Activated naive CD4-positive, alpha-beta T cell treated with anti-CD3 and anti-CD28 coated beads, Interleukin-2, amount 10 ng/mL, durations not matched to agents 7 days and 5 days (primary cell): ENCODE measurements around the gene TAMALIN.
A peak's percentile ranks its signal among the peaks of the same experiment; 100 is the strongest.
"Not testable (repeated sequence)": the region's sequence is repeated elsewhere in the genome, so short reads cannot be mapped to it uniquely, and the experiment has no call there.

Experiments
- CTCF ChIA-PET: fragments of 350-600 bp; sonication (Branson Sonifier 250); formaldehyde crosslinking; loops from one replicate; lab custom pipeline; 2021; ENCODE audit warnings: antibody characterized with exemption; lab: Charles Lee
- DNase-seq: peaks from one replicate; pipeline ENCODE4 v3.0.0-alpha.2; 2020
- H3K27ac Mint-ChIP-seq: one replicate; pipeline ENCODE4 v1.8.0; 2021; ENCODE audit warnings: mild to moderate bottlenecking, moderate library complexity, mixed read lengths
- H3K27me3 Mint-ChIP-seq: one replicate; pipeline ENCODE4 v1.8.0; 2021; ENCODE audit warnings: mild to moderate bottlenecking, mixed read lengths
- H3K36me3 Mint-ChIP-seq: one replicate; pipeline ENCODE4 v1.8.0; 2021; ENCODE audit warnings: mixed read lengths
- H3K4me1 Mint-ChIP-seq: one replicate; pipeline ENCODE4 v1.8.0; 2021; ENCODE audit warnings: mixed read lengths
- H3K4me3 Mint-ChIP-seq: one replicate; pipeline ENCODE4 v1.8.0; 2021; ENCODE audit warnings: mild to moderate bottlenecking, moderate library complexity, mixed read lengths
- H3K9me3 Mint-ChIP-seq: one replicate; pipeline ENCODE4 v1.8.0; 2021; ENCODE audit warnings: mixed read lengths

Gene TAMALIN

DNA sequence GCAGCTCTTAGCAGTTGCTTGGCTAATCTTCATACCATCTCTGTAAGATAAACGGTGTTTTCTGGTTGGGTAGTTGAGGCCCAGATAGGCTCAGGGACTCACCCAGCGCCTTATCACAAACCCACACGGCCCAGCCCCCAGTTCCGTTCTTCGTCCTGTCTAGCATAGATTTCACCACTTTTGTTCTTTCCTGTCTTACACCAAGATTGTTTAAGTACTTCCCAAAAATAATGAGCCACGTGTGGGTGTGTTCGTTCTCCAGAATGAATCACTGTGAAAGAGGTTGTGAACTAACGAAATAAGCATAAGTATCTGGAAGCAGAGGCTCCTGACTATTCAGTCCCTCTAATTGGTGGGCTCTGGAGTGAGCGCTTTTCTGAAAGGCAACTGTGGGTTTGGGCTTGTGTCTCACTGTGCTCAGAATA, 33.9 kb upstream of the TAMALIN start:
- H3K27ac Mint-ChIP-seq: peak overlapping the region; percentile 78
- peak; percentile 46 for DNase-seq
- CTCF ChIA-PET: interaction anchor here (0.5 to 3.2 kb wide), 4 partner anchors 10 to 49 kb away, joined by 3 to 12 read pairs (median 4); no protein-coding TSS in a partner anchor
- H3K36me3 Mint-ChIP-seq: peaks cover 17% of the 10 kb centered on the region
- H3K27me3 Mint-ChIP-seq: peaks cover 3% of the 10 kb centered on the region
- peaks cover 66% of the 10 kb centered on the region for H3K4me1 Mint-ChIP-seq
- H3K4me3 Mint-ChIP-seq: no peak overlapping the region
- H3K9me3 Mint-ChIP-seq: no peaks in the 10 kb centered on the region

DNA sequence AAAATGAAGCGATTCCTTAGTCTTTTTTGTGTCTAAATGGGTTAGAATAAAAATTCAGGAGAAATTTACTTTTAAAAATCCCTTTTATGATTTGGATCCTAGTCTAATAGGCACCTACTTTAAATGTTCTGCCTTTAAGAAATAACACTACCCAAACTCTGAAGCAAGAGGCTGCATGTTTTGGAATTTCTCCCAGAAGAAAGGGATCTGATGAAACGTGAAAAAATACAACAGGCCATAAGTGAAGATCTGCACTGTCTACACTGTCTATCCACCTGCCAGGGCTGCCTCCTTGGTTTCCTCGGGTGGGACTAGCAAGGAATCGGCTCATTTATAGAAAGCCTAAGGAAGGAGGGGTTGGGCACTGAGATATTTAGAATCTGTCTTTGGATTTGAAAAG, 33.2 kb upstream of the TAMALIN start:
- Mint-ChIP-seq H3K4me3 (no peak overlapping the region), H3K27me3 (peaks cover 3% of the 10 kb centered on the region), H3K9me3 (no peaks in the 10 kb centered on the region), H3K36me3 (peaks cover 17% of the 10 kb centered on the region), H3K4me1 (peaks cover 66% of the 10 kb centered on the region), H3K27ac (no peak overlapping the region)
- no peak for DNase-seq
- CTCF ChIA-PET: no interaction called here

- no peak overlapping the region for H3K27ac Mint-ChIP-seq
- H3K36me3 Mint-ChIP-seq: peaks cover 17% of the 10 kb centered on the region
- H3K4me1 Mint-ChIP-seq: peaks cover 66% of the 10 kb centered on the region
- DNase-seq: no peak
- peaks cover 3% of the 10 kb centered on the region for H3K27me3 Mint-ChIP-seq
- H3K4me3 Mint-ChIP-seq: no peak overlapping the region
- no peaks in the 10 kb centered on the region for H3K9me3 Mint-ChIP-seq
- CTCF ChIA-PET: interaction anchor here (1.0 to 2.3 kb wide), 8 partner anchors 12 to 51 kb away, joined by 3 to 7 read pairs (median 6); partner anchors contain the start of gene ACVR1B
These were observed 32.1 kb upstream of the TAMALIN start for GRCh38 chr12:51974646-51975045.

DNA sequence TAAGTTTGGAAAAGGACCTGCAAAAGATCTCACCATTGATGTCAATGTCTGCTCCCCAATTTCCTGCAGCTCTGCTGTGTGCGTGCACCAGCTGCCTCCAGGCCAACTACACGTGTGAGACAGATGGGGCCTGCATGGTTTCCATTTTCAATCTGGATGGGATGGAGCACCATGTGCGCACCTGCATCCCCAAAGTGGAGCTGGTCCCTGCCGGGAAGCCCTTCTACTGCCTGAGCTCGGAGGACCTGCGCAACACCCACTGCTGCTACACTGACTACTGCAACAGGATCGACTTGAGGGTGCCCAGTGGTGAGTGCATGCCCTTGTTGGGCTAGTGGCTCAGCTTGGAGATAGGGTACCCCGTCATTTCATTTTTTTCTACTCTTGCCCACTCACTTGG, 31.6 kb upstream of the TAMALIN start:
- H3K27me3 Mint-ChIP-seq: peaks cover 3% of the 10 kb centered on the region
- H3K27ac Mint-ChIP-seq: peak overlapping the region; percentile 4
- H3K4me3 Mint-ChIP-seq: no peak overlapping the region

DNA sequence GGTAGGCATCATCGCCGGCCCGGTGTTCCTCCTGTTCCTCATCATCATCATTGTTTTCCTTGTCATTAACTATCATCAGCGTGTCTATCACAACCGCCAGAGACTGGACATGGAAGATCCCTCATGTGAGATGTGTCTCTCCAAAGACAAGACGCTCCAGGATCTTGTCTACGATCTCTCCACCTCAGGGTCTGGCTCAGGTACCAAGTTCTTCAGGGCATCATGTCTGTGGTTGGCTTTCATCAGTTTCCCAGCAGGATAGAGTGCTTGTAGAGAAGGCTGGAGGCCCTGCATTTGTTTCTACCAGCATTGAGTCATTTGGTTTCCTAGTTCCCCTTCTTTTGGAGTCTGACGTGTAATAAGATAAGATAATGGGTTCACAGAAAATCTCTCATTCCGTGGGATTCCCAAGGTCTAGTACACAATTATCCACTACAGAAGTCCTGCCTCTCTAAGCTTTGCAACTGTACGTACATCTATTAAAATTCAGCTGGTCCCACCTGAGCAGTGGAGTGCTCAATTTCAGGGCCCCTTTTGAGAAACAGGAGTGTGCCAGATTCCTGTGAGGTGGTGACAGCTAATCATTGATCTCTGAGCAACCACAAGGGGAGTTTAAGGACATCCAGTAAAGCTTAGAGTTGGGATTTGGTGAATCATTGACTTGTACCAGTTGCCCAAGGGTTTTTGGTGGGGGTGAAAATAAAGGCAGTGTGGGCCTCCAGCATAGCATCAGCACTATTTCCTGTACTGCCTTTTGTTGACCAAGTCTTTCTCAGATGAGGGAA, 30.2 kb upstream of the TAMALIN start:
- peaks cover 17% of the 10 kb centered on the region for H3K36me3 Mint-ChIP-seq

More for the DNA sequence above, 31.6 kb upstream of the TAMALIN start:
- CTCF ChIA-PET: interaction anchor here (1.0 to 2.3 kb wide), 8 partner anchors 11 to 51 kb away, joined by 3 to 7 read pairs (median 6); partner anchors contain the start of gene ACVR1B
- Mint-ChIP-seq H3K4me1 (peaks cover 63% of the 10 kb centered on the region), H3K9me3 (no peaks in the 10 kb centered on the region), H3K36me3 (peaks cover 17% of the 10 kb centered on the region)
- DNase-seq: no peak

DNA sequence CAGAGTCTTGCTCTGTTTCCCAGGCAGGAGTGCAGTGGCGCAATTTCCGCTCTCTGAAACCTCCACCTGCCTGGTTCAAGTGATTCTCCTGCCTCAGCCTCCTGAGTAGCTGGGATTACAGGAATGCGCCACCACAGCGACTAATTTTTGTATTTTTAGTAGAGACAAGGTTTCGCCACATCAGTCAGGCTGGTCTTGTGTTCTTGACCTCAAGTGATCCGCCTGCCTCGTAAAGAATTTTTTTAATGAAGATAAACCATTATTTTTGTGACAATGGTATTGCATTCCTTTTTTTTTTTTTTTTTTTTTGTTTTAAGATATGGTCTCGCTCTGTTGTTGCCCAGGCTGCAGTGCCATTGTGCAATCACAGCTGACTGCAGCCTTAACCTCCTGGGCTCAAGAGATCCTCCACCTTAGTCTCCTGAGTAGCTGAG, 29.4 kb upstream of the TAMALIN start:
- peaks cover 50% of the 10 kb centered on the region for H3K4me1 Mint-ChIP-seq
- no peak overlapping the region for H3K4me3 Mint-ChIP-seq
- no peak overlapping the region for H3K27ac Mint-ChIP-seq
- peaks cover 3% of the 10 kb centered on the region for H3K27me3 Mint-ChIP-seq
- no peak for DNase-seq
- H3K9me3 Mint-ChIP-seq: no peaks in the 10 kb centered on the region
- H3K36me3 Mint-ChIP-seq: peaks cover 17% of the 10 kb centered on the region
- CTCF ChIA-PET: interaction anchor here (0.6 to 2.5 kb wide), 12 partner anchors 8 to 348 kb away, joined by 3 to 12 read pairs (median 4); no protein-coding TSS in a partner anchor

More for the DNA sequence above, 30.2 kb upstream of the TAMALIN start:
- Mint-ChIP-seq H3K9me3 (no peaks in the 10 kb centered on the region), H3K4me1 (peaks cover 57% of the 10 kb centered on the region), H3K27ac (no peak overlapping the region), H3K27me3 (peaks cover 3% of the 10 kb centered on the region), H3K4me3 (no peak overlapping the region)
- CTCF ChIA-PET: interaction anchor here (0.9 to 2.5 kb wide), 9 partner anchors 9 to 54 kb away, joined by 3 to 12 read pairs (median 4); no protein-coding TSS in a partner anchor
- no peak for DNase-seq

- Mint-ChIP-seq H3K4me1 (peaks cover 30% of the 10 kb centered on the region), H3K36me3 (peaks cover 17% of the 10 kb centered on the region)
- H3K9me3 Mint-ChIP-seq, H3K27me3 Mint-ChIP-seq, H3K27ac Mint-ChIP-seq, H3K4me3 Mint-ChIP-seq, DNase-seq: not testable (repeated sequence)
- CTCF ChIA-PET: interaction anchor here (0.7 kb wide), 1 partner anchor 14 kb away, joined by 4 read pairs; no protein-coding TSS in a partner anchor
These were observed 27.4 kb upstream of the TAMALIN start for GRCh38 chr12:51979306-51979705.

GRCh38 chr12:51980051-51980808, 26.5 kb upstream of the TAMALIN start:
- Mint-ChIP-seq H3K27ac (no peak overlapping the region), H3K36me3 (peaks cover 15% of the 10 kb centered on the region)
- peak; percentile 75 for DNase-seq

GRCh38 chr12:51980809-51981127, 26.0 kb upstream of the TAMALIN start:
- no peak overlapping the region for H3K27ac Mint-ChIP-seq
- DNase-seq: no peak
- H3K36me3 Mint-ChIP-seq: peaks cover 11% of the 10 kb centered on the region
- no peaks in the 10 kb centered on the region for H3K9me3 Mint-ChIP-seq
- peaks cover 15% of the 10 kb centered on the region for H3K4me1 Mint-ChIP-seq
- no peak overlapping the region for H3K4me3 Mint-ChIP-seq
- no peaks in the 10 kb centered on the region for H3K27me3 Mint-ChIP-seq
- CTCF ChIA-PET: interaction anchor here (0.7 to 6.0 kb wide), 17 partner anchors 10 to 120 kb away, joined by 3 to 42 read pairs (median 5); no protein-coding TSS in a partner anchor

More at GRCh38 chr12:51980051-51980808, 26.5 kb upstream of the TAMALIN start:
- Mint-ChIP-seq H3K27me3 (peaks cover under 1% of the 10 kb centered on the region), H3K4me3 (no peak overlapping the region), H3K4me1 (peaks cover 21% of the 10 kb centered on the region), H3K9me3 (no peaks in the 10 kb centered on the region)
- CTCF ChIA-PET: interaction anchor here (0.7 to 6.0 kb wide), 16 partner anchors 9 to 120 kb away, joined by 3 to 42 read pairs (median 5); no protein-coding TSS in a partner anchor

DNA sequence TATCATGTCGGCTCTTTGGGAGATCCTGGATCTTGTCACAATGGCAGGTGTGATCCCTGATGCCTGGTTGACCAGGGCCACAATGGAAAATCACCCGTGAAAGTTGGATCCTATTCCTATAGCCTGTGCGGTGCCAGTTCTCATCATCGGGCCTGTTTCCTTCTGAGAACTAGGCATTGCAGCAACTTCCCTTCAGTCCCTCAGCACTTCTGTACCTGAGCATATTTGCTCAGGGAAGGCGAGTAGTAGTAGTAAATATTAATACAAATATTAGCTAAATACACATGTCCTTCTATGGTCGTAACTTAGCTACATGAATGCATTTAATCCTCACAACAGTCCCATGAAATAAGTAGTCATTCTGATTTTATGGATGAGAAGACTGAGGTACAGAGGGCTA, 22.1 kb upstream of the TAMALIN start:
- Mint-ChIP-seq H3K4me1 (peaks cover 9% of the 10 kb centered on the region), H3K4me3 (no peak overlapping the region), H3K27me3 (no peaks in the 10 kb centered on the region), H3K36me3 (no peaks in the 10 kb centered on the region), H3K27ac (no peak overlapping the region), H3K9me3 (no peaks in the 10 kb centered on the region)
- CTCF ChIA-PET: interaction anchor here (1.2 to 6.0 kb wide), 8 partner anchors 8 to 61 kb away, joined by 3 to 42 read pairs (median 6); no protein-coding TSS in a partner anchor
- DNase-seq: no peak

DNA sequence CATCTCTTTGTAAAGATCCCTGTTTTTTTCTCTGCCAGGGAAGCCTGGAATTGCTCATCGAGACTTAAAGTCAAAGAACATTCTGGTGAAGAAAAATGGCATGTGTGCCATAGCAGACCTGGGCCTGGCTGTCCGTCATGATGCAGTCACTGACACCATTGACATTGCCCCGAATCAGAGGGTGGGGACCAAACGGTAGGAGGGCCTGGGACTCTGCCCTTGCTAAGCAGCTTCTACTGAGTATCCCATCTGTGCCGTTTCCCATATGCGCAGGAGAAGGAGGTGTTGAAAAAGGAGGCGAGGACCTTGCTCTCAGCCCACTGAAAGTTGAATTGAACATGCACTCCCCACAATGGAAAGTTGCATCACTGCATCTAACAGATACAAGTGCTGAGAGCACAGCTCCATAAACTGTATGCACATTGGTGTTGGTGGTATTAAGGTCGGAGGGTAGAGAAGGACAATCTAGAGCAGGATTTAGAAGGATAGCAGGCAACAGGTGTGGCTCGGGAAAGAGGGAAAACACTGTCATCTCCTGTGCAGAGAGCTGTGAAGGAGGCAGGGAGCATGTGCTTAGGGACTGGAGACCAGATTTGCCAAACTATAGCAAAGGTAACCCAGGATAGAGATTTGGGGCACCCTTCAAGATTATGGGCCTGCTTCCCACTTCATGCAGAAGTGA, 21.5 kb upstream of the TAMALIN start:
- Mint-ChIP-seq H3K9me3 (no peaks in the 10 kb centered on the region), H3K27me3 (no peaks in the 10 kb centered on the region), H3K27ac (no peak overlapping the region), H3K36me3 (no peaks in the 10 kb centered on the region), H3K4me3 (no peak overlapping the region), H3K4me1 (peaks cover 7% of the 10 kb centered on the region)
- no peak for DNase-seq
- CTCF ChIA-PET: interaction anchor here (0.8 to 6.0 kb wide), 11 partner anchors 7 to 141 kb away, joined by 3 to 42 read pairs (median 4); no protein-coding TSS in a partner anchor

- no peak overlapping the region for H3K27ac Mint-ChIP-seq
- H3K36me3 Mint-ChIP-seq: no peaks in the 10 kb centered on the region
- CTCF ChIA-PET: interaction anchor here (0.7 to 2.2 kb wide), 3 partner anchors 12 to 39 kb away, joined by 3 to 6 read pairs (median 3); no protein-coding TSS in a partner anchor
- H3K4me3 Mint-ChIP-seq: no peak overlapping the region
- no peaks in the 10 kb centered on the region for H3K4me1 Mint-ChIP-seq
- no peaks in the 10 kb centered on the region for H3K9me3 Mint-ChIP-seq
- DNase-seq: no peak
- H3K27me3 Mint-ChIP-seq: no peaks in the 10 kb centered on the region
These were observed 19.9 kb upstream of the TAMALIN start for GRCh38 chr12:51986834-51987233.

GRCh38 chr12:51992246-51992645, 14.5 kb upstream of the TAMALIN start:
- peak overlapping the region; percentile 62 for H3K27ac Mint-ChIP-seq

More at GRCh38 chr12:51992246-51992645, 14.5 kb upstream of the TAMALIN start:
- H3K36me3 Mint-ChIP-seq: peaks cover 1% of the 10 kb centered on the region
- no peaks in the 10 kb centered on the region for H3K9me3 Mint-ChIP-seq
- DNase-seq: no peak
- CTCF ChIA-PET: interaction anchor here (0.5 to 11.6 kb wide), 13 partner anchors 9 to 127 kb away, joined by 3 to 254 read pairs (median 7); partner anchors contain the start of gene ATG101
- no peaks in the 10 kb centered on the region for H3K27me3 Mint-ChIP-seq
- no peak overlapping the region for H3K4me3 Mint-ChIP-seq
- peaks cover 3% of the 10 kb centered on the region for H3K4me1 Mint-ChIP-seq
